Colonic mucosa (tissue), 4 donors: ENCODE data around the gene MOCOS. TPM values are rescaled to one million over a fixed set of nuclear protein-coding genes. Genes with fewer than 3 reads are reported as not detected.

Experiments used
- DNase-seq: peaks from one replicate; pipeline ENCODE4 v3.0.0-alpha.2; 2020
- H3K27ac ChIP-seq: fragments of 200-600 bp; one replicate; pipeline ENCODE4 v1.8.0; 2021
- H3K27me3 ChIP-seq: fragments of 200-600 bp; one replicate; pipeline ENCODE4 v1.8.0; 2021
- H3K36me3 ChIP-seq: fragments of 200-600 bp; one replicate; pipeline ENCODE4 v1.8.0; 2021
- H3K4me1 ChIP-seq: fragments of 200-600 bp; one replicate; pipeline ENCODE4 v1.8.0; 2021; ENCODE audit warnings: mild to moderate bottlenecking
- H3K4me3 ChIP-seq: fragments of 200-600 bp; one replicate; pipeline ENCODE4 v1.8.0; 2021
- H3K9ac ChIP-seq, 2 donors: one replicate each; pipeline ENCODE4 v1.7.0; 2013; ENCODE audit warnings: control low read depth in 2 of 2, low read depth in 2 of 2, low read length in 2 of 2
- H3K9me3 ChIP-seq: fragments of 200-600 bp; one replicate; pipeline ENCODE4 v1.8.0; 2021
- intact Hi-C: fragments of 100-400 bp; cut with DNase I; formaldehyde crosslinking; loops from one replicate; pipeline ENCODE4 v1.14.1; 2022
- total RNA-seq, 2 donors: library from RNA; stranded (reverse); fragmentation: NEBNext Ultra II Directional in 1 of 2; extraction: Animal tissue kit (Norgen Biotek cat#: 25700) in 1 of 2; gene quantifications; one replicate each; pipeline ENCODE4 v1.2.1, GENCODE V29; 2021
- TF ChIP-seq, protein P1 (sequence below): fragments of 200-600 bp; IDR thresholded peaks from one replicate; pipeline ENCODE4 v1.8.0; 2022; ENCODE audit warnings: antibody characterized with exemption, mild to moderate bottlenecking
- donor health status: healthy.
- donor health status: DM: no; HTN: no; CAD: no.
- donor health status: DM: no; HTN: no; CAD: no.

Gene MOCOS
- total RNA-seq, 2 donors from 2014 or later, result 6.8 to 10.0 TPM

- Histone ChIP-seq H3K4me3 (no peak overlapping the region), H3K9me3 (no peaks in the 10 kb centered on the region), H3K27me3 (no peaks in the 10 kb centered on the region), H3K36me3 (no peaks in the 10 kb centered on the region), H3K9ac (no peak overlapping the region), H3K27ac (no peak overlapping the region), H3K4me1 (peaks cover 5% of the 10 kb centered on the region)
- peak; percentile 63 for DNase-seq
- TF ChIP-seq, protein P1, sequence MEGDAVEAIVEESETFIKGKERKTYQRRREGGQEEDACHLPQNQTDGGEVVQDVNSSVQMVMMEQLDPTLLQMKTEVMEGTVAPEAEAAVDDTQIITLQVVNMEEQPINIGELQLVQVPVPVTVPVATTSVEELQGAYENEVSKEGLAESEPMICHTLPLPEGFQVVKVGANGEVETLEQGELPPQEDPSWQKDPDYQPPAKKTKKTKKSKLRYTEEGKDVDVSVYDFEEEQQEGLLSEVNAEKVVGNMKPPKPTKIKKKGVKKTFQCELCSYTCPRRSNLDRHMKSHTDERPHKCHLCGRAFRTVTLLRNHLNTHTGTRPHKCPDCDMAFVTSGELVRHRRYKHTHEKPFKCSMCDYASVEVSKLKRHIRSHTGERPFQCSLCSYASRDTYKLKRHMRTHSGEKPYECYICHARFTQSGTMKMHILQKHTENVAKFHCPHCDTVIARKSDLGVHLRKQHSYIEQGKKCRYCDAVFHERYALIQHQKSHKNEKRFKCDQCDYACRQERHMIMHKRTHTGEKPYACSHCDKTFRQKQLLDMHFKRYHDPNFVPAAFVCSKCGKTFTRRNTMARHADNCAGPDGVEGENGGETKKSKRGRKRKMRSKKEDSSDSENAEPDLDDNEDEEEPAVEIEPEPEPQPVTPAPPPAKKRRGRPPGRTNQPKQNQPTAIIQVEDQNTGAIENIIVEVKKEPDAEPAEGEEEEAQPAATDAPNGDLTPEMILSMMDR, result no peak
- intact Hi-C loops, result loop anchor here (5.0 to 10.0 kb wide), 2 partner anchors 47 to 105 kb away; no protein-coding TSS in a partner anchor
Observed at GRCh38 chr18:36179562-36180355, 7.5 kb upstream of the MOCOS start.

GRCh38 chr18:36181441-36181840, 5.9 kb upstream of the MOCOS start:
- H3K9ac ChIP-seq, result no peak overlapping the region
- no peaks in the 10 kb centered on the region for H3K9me3 ChIP-seq
- no peak overlapping the region for H3K27ac ChIP-seq
- TF ChIP-seq, protein P1, result no peak
- H3K4me3 ChIP-seq, result no peak overlapping the region
- DNase-seq, result no peak
- intact Hi-C loops, result loop anchor here (5.0 to 10.0 kb wide), 2 partner anchors 49 to 103 kb away; no protein-coding TSS in a partner anchor
- no peaks in the 10 kb centered on the region for H3K4me1 ChIP-seq
- no peaks in the 10 kb centered on the region for H3K27me3 ChIP-seq
- H3K36me3 ChIP-seq, result no peaks in the 10 kb centered on the region

- no peak overlapping the region for H3K4me3 ChIP-seq
- no peak overlapping the region for H3K9ac ChIP-seq
- TF ChIP-seq, protein P1, result no peak
- no peaks in the 10 kb centered on the region for H3K9me3 ChIP-seq
- intact Hi-C loops, result loop anchor here (5.0 to 10.0 kb wide), 2 partner anchors 50 to 103 kb away; no protein-coding TSS in a partner anchor
- H3K27ac ChIP-seq, result no peak overlapping the region
- H3K27me3 ChIP-seq, result no peaks in the 10 kb centered on the region
- no peak for DNase-seq
- no peaks in the 10 kb centered on the region for H3K4me1 ChIP-seq
- no peaks in the 10 kb centered on the region for H3K36me3 ChIP-seq
Observed at GRCh38 chr18:36181898-36182506, 5.3 kb upstream of the MOCOS start.

DNA sequence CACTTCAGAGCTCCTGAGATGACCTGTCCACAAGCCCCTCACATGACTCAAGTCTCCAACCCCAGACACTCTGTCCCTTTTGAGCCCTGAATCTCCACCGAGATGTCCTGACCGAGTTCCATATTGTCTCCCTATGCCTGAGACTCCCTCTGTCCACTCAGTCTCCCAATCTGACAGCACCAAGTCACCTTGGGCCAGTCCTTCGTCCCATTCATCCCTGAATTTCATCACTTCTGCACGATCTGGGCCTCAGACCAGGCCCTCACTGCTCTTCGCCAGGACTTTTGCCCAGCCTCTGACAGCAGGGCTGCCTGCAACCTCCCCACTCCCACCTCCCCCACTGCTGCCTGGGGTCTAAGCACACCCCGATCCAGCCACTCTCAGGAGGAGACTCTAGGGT, 4.3 kb upstream of the MOCOS start:
- TF ChIP-seq, protein P1, result no peak
- H3K4me3 ChIP-seq, result no peak overlapping the region
- no peak overlapping the region for H3K9ac ChIP-seq
- H3K27me3 ChIP-seq, result no peaks in the 10 kb centered on the region
- intact Hi-C loops, result loop anchor here (5.0 to 10.0 kb wide), 2 partner anchors 51 to 102 kb away; no protein-coding TSS in a partner anchor
- H3K36me3 ChIP-seq, result no peaks in the 10 kb centered on the region
- no peak for DNase-seq
- H3K4me1 ChIP-seq, result no peaks in the 10 kb centered on the region
- H3K9me3 ChIP-seq, result no peaks in the 10 kb centered on the region
- no peak overlapping the region for H3K27ac ChIP-seq

GRCh38 chr18:36183987-36184386, 3.3 kb upstream of the MOCOS start:
- intact Hi-C loops, result loop anchor here (5.0 to 10.0 kb wide), 2 partner anchors 52 to 101 kb away; no protein-coding TSS in a partner anchor
- H3K27ac ChIP-seq, result no peak overlapping the region
- no peak overlapping the region for H3K4me3 ChIP-seq
- H3K36me3 ChIP-seq, result no peaks in the 10 kb centered on the region
- H3K9ac ChIP-seq, result no peak overlapping the region
- no peaks in the 10 kb centered on the region for H3K27me3 ChIP-seq
- H3K9me3 ChIP-seq, result no peaks in the 10 kb centered on the region
- H3K4me1 ChIP-seq, result no peaks in the 10 kb centered on the region
- DNase-seq, result no peak
- TF ChIP-seq, protein P1, result no peak
